Frontal cortex (tissue), 4 donors: ENCODE results near the gene MGLL. TPM values are rescaled to one million over a fixed set of nuclear protein-coding genes. Genes with fewer than 3 reads are reported as not detected.

Experiments used
- DNase-seq, 2 donors: peaks; one replicate each; pipeline ENCODE4 v3.0.0; 2012; ENCODE audit warnings: low spot score in 2 of 2
- FAIRE-seq: peaks from 2 replicates; lab custom pipeline; 2012; peaks lifted over from hg19 to GRCh38; lab: Jason Lieb, UNC
- total RNA-seq: library from RNA; depleted of rRNA; stranded (reverse); fragments of >200 nt; gene quantifications from one replicate; pipeline ENCODE4 v1.2.3, GENCODE V29; 2014
- donor health status: control.
- donor health status: control.
- donor health status: control.

MGLL gene
- total RNA-seq, 1 donor from 2014 or later, result 31.4 TPM

DNA sequence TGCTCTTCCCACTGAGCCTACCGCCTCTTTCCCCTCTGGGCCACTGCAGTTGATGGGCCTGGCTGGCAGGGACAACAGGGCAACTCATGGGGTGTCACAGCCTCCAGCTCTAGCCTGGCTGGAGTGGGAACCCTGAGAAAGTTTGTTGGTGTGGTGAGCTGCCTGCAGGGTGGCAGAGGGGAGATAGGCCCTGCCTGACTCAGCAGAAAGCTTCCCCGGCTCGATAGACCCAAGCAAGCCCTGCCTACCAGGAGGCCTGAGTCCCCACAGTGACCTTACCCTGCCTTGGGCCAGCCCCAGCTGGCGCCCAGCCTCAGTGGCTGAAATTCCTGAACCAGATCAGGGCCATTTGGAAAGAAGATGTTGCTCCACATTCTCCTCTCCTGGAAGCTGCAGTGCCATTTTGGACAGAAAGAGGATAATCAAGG lies 120.2 kb downstream of the MGLL start:
- no peak for DNase-seq
- FAIRE-seq, result no peak

DNA sequence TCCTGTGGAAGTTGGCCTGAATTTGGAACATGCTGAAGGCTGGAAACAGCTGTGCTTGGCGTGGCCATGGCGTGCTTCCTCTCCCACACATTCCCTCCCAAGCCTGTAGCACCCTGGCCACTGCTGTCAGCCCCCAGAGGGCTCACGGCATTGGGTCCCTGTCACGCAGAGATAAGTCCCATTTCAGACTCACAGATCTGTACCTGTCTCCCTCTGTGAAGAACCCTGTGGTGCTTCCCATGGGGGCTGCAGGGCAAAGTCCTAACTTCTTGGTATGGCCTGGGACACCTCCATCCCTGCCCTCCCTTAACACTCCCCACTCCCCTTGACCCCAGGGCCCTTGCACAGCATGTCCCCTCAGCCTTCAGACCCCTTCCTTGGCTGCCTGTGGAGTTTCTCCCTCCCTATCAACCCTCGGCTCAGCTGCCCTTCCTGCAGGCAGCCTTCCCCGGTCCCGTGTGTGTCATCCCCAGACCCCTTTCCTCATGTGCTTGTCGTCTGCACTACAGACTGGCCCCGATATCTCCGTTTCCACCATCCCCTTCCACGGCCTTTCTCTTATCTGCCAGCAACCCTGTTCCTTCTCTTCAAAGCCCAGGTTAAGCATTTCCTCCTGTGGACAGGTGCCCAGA lies 120.9 kb downstream of the MGLL start:
- DNase-seq (no peak), FAIRE-seq (no peak)

DNA sequence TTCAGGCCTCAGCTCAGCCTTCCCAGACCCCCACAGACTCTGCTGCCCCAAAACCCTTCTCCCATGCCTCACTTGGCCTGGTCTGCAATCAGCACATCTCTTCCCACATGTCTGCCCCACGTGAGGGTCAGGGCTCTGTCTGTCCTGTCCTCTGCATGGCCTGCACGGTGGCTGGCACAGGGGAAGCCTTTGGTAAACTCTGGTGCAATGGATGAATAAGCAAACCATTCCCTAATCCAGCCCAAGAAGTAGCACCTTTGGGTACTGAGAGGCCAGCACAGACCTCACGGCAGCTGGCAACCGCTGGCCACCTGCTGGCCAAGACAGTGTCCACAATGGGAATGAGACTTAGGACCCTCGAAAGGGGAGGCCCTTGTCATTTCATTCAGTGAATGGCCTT lies 121.9 kb downstream of the MGLL start:
- no peak for DNase-seq
- FAIRE-seq, result no peak

DNA sequence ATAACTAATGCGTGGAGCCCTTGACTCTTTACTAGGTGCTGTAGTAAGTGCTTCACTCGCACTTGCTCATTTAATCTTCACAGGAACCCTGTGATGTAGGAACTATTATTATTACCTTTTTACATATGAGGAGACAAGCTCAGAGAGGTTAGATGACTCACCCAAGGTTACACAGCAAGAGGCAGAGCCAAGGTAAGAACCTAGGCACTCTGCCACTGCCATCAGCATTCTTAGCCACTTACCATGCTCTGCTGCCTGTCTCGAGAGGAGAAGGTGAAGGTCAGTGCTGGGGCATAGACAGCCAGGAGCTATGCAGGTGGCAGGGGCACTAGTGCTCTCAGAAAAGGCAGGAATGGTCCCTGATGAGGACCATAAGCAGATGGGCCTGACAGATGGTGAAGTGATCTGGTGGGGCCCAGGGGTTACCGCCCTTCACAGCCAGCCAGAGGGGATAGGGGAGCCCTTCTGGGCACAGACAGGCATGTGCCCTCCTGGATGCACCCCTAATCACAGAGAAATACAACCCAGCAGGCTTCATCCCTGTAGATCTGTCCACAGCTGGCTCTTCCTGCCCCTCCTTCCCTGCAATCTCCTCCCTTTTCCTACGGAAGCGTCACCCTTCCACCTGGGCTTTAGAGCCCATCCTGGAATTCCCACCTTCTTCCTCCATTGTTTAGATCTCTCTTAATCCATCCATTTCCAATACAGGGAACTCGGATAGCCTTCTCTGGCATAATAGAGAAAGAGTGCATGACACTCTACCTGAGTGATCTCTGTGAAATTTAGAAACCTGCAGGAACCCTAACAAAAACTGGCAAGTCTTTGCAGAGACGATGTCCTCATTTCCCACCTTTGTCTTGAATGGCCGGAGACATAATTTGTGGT lies 122.7 kb downstream of the MGLL start:
- FAIRE-seq, result no peak

DNA sequence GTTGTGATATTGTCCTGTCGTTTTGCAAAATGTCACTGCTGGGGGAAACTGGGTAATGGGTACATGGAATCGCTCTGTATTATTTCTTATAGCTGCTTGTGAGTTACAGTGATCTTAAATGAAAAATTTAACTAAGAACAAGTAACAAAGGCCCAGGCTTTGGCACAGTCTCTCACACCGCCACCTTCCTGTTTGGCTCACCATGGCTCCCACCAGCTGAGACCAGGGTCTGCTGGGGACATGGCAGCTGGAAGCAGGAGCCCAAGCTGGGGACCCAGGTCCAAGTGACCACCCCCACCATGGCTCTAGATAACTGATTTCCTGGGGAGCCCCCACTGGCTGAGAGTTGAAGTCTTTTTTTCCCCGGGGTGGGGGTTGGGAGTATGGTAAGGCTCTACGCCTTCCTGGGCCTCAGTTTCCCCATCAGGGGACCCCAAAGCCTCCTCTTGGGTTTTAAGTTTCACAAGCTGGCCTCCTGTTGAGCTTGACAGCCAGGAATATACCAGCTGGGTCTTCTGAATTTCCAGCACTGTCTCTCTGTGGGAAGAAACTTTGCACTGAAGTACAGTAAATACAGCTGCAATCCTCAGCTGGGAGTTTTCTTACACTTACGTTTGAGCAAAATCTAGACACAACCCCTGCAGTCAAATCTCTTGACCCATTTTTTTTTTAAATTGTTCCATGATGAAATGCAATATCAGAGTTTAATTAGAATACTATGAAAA lies 123.5 kb downstream of the MGLL start:
- no peak for DNase-seq
- FAIRE-seq, result no peak

More for the DNA sequence above, 122.7 kb downstream of the MGLL start:
- no peak for DNase-seq

DNA sequence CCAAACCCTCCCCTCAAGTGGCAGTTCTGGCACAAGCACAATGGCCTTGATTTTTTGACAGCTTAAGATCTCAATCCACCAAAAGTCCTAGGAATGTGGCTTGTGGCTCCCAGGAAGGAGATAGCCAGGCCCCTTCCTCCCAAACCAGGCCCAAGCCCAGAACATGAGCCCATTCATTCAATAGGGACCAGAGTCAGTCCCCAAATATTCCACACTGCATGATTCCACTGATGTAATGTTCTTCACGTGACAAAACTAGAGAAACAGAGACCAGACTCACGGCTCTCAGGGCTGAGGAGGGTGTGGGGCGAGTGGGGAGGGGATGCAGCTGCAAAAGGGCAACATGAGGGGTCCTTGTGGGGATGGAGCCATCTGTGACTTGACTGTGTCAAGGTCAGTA lies 124.0 kb downstream of the MGLL start:
- no peak for DNase-seq
- FAIRE-seq, result no peak

DNA sequence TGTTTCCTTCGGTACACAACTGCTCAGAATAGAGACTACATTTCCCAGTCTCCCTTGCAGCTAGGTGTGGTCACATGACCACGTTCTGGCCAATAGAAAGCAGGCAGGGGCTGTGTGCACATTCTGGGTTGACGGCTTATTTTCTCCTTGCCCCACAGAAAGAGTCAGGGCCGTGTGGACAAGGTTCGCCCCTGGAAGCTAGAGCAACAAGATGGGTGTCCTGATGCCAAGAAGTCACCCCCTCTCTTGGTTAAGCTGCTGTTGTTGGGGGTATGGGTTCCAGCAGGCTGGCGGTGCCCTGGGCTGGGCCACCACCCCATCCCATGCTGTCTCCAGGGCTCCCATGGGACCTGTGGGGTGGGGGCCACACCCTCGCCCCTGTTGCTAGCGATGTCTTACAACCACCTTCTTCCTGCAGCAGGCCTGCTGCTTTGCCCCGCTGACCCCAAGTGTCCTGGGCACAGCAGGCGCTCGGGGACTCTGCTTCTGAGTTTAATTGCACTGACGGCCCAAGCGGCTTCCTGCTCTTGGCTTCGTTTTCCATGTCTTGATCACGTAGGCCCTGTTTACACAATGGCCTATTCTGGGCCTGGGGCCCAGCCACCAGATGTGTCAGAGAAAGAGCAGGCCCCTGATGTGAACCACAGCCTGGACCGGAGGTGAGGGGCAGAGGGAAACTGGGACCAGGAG lies 124.6 kb downstream of the MGLL start:
- DNase-seq, result peak; percentile 50 to 54
- FAIRE-seq, result no peak

DNA sequence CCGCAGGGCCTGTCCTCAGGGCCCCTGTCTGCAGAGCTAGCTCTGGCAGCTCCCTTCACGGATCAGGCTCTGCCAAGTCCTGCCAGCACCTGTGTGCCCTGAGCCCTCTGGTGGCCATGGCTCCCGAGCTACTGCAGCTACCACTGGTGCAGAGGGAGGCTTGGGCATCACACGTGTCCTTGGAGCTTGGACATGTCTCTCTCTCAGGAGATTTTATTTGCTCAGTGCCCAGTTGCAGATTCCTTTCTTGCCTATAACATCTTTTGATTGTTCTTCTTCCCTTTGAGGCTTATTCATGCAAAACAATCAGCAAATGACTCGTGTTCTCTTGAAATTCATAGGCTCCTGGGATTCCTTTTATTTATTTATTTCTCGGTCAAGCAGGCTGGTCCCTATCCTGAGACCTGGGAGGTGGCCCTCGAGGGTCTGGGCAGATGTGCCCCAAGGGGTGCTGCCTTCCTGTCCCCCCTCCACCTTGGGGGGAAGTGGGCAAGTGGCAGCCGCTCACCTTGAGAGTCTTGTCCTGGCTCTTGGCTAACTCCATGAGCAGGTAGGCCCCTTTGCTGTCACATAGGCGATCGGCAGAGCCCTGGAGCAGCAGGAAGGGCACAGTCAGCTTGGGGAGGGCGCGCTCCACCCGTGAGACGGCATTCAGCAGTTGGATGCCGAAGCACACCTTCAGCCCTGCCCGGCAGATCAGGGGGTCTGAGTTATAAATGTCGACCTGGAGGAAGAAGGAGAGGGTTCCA lies 127.7 kb downstream of the MGLL start:
- FAIRE-seq (no peak), DNase-seq (no peak)

DNA sequence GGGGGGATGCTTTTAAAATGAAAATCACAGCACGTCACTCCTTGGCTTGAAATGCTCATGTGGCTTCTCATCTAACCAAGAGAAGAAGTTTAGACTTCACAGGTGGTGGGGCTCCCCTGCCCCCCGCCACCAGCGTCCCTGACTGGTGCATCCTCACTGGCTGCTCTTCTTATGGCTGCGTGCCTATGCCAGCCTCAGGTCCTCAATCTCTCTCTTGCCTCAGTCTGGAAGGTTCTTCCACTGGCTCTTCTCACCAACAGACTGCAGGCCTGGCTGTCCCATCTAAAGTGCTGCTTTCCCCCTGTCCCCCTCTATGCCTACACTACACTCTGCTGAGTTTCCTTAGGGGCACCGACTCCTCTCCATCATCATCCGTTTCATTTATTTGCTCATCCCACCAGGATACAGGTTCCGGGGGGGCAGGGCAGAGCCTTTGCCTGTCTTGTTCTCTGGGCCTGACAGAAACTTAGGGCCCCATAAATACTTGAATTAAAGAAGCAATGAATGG lies 128.9 kb downstream of the MGLL start:
- FAIRE-seq (no peak), DNase-seq (no peak)

DNA sequence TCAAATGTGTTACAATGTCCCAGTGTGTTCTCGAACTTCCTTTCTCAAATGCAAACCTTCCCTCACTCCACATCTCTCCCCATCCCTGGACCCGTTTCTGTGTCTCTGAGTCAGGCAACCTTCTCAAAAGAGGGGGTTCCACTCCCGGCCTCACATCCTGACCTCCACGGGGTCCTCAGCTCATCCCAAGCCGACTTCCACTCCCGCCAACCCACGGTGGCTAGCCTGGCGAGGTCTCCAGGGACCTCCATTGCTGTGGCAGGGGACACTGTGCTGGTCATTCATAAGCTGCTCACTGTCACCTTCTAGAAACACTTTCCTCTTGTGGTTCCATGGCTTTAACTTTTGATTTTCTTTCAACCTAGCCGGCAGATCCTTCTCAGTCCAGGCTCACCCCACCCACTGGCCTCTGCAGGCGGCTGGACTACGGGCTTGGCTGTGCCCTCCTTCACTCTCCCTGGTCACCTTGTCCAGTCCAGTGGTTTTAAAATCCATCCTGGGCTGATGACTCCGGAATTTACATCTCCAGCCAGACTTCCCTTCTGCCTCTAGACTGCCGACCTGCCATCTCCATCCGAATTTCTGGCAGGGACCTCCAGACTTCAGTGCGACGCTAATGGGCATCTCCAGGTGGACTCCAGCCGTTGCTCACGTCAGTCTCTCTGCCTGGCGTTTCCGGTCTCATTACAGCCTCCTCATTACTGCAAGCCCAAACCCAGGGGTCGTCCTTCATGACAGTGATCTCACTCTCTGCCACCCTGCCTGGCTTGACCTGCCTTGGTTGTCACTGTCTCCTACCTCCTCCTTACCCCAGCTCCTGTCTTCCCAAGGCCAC lies 129.6 kb downstream of the MGLL start:
- no peak for DNase-seq
- FAIRE-seq, result no peak

DNA sequence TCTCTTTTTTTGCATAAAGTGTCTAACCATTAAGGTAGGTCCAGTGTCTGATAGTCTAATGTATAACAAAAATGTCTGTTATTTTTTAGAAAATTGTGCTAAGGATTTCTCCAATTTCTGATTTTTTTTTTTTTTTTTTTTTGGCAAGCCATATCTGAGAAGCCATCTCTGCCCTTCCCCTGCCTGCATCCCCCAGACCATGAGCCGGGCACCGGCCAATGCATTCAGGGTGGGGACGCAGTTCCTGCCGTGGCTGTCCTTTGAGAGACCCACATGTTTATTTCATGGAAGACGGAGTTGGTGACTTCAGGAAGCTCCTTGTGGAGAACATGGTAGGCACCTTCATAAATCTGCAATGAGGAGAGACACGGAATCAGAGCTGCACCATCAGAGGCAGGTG lies 130.3 kb downstream of the MGLL start:
- FAIRE-seq, result no peak
- no peak for DNase-seq

DNA sequence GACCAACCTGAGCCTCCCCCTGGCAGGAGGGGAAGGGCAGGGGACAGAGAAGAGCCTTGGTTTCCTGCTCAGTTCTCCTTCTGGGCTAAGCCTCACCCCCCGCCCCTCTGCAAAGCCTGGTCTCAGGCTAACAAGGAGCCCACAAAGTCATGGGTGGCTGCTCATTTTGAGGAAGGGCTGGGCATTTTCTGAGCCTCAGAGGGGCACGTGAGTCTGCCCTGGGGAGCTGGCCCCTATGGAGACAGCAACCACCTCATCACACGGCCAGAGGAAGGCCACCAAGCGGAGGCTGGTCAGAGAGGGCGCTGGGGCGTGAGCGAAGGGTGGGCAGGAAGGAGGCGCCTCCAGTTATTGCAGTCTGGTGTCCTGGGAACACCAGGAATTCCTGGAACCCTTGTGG lies 130.8 kb downstream of the MGLL start:
- DNase-seq, result no peak
- no peak for FAIRE-seq

DNA sequence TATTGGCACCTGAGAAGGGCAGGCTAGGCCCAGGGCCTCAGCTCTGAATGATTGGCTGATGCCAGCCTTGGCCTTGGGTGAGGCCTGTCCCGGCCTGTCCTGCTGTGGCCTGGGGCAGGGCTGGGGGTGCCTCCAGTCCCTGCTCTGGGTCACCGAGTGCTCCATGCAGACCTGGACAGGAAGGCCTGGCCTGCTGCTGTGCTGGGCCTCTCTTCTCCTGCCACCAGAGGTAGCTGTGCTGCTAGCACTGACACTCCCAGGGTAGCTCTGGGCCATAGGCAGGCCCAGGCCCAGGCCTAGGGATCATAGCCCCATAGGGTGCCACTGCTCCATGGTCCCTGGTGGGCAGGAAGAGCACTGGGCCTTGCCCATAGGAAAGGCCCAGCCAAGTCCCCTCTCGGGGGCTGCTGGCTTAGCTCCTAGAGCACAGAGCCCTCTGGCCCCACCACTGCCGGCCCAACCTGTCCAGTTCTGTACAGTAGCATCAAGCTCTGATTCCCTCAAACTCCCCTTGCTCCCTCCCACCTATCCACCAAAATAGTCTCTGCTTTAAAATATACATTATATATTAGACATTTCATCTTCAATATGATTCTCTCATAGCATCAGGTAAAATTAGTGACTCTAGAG lies 131.4 kb downstream of the MGLL start:
- no peak for DNase-seq
- no peak for FAIRE-seq

DNA sequence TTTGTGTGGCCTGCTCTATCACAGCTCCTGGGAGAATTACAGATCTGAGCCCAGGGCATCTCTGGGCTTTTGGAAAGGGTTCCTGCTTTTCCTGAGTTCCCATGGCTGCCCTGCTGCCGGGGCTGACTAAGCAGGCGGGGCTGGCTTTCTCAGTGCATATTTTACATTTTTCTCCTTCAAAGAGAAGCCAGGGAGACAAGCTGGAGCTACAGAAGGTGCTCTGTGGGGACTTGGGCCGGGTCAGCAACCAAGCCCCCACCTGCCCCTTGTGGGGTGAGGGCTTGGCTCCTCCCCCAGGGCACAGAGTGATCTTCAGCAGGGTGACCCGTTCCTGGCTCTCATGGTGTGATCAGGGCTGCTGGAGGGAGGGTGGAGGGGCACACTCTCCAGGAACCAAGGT lies 132.2 kb downstream of the MGLL start:
- DNase-seq, result no peak
- no peak for FAIRE-seq

DNA sequence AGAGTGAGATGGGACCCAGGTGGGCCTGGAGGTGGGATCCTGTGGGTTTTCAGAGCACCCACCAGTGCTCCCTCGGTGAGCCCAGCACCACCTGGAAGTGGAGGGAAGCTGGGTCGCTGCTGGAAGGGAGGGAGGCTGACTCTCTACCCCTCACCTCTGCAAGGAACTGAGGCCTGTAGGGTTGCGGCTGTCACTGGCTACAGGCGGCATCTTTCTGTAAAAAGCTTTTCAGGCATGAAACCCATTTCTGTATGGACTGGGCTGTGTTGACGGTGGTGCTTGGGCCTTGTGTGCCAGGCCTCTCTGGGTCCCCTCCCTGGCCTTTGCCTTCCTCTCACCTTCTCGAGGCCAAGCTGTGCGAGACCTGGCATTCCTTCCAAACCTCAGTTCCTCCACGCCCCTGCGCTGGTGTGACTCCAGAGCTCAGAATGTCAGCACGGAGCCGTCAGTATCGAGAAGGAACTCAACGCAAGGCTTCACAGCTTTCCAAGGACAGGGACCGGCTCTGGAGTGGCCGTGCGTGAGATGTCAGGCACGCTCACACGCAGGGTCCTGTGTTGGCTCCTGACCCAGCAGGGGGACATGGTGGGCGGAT lies 133.0 kb downstream of the MGLL start:
- no peak for FAIRE-seq
- DNase-seq, result no peak

DNA sequence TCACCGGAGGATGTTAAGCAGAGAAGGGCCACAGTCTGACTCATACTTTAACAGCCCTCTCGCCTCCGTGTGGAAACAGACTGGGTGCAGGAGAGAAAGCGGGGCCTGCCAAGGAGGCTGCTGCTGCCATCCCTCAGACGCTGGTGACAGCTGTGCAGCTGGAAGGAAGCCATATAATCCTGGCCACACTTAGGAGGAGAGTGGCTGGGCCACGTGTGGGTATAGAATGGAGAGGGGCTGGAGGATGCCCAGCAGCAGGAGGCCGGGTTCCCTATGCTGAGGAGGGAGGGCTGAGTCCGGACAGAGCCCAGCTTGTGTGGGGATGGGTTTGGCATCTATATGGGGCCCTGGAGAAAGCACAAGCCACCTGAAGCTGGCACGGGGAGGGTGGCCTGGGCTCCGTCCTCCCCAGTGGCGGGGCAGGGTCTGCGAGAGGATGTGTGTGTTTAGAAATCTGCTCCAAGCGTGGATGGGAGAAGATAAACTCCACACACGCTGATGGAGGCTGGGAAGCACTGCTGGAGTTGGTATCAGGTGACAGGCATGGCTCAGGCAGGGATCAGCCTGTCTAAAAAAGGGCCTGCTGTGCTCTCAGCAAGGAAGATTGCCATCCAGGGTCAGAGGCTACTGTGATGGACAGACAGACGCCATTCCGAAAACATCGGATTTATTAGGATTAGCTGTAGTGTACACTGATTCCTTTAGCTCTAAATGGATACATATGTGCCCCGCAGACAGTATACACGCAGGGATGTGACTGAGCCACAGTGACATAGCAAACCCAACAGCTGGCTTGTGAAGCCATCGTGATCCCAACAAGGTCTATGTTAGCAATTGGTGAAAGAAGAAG lies 133.7 kb downstream of the MGLL start:
- DNase-seq (no peak), FAIRE-seq (no peak)

DNA sequence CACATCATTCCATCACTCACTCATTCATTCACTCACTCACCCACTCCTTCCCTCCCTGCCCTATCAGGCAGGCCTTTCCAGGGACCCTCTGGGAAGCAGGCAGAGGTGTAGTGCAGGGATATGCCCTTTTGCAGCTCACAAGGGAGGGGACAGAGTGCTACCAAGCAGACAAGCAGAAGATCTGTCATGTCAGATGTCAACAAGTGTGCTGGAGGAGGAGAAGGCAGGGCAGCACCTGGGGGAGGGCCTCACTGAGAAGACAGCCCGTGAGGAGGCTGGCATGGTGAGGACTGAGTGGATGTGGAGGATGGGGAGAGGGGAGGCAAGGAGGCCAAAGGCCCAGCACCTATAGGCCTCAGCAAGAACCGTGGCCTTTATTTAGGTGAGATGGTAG lies 134.3 kb downstream of the MGLL start:
- FAIRE-seq (no peak), DNase-seq (no peak)
